GM13977 (cell line): ENCODE results near the gene IP6K1.
A peak's percentile ranks its signal among the peaks of the same experiment; 100 is the strongest.

ENCODE experiments used
- DNase-seq: peaks from one replicate; pipeline ENCODE4 v3.0.0; 2012; ENCODE audit warnings: low spot score
- in situ Hi-C: fragments of 300-500 bp; cut with MboI; formaldehyde crosslinking; loops from one replicate; pipeline ENCODE4 v1.12.0; 2022; ENCODE audit warnings: low sequenced_read_pairs, low pct_unique_long_range_greater_than_20kb, mixed read lengths, inconsistent platforms; ENCODE audit not compliant: unreplicated experiment
- TF ChIP-seq, protein P1 (sequence below): IDR thresholded peaks from 2 replicates; pipeline ENCODE4 v1.5.1; 2012; ENCODE audit warnings: mild to moderate bottlenecking, control low read depth; ENCODE audit not compliant: insufficient read depth; ENCODE audit errors: extremely low read depth, missing control alignments

The IP6K1 gene

DNA sequence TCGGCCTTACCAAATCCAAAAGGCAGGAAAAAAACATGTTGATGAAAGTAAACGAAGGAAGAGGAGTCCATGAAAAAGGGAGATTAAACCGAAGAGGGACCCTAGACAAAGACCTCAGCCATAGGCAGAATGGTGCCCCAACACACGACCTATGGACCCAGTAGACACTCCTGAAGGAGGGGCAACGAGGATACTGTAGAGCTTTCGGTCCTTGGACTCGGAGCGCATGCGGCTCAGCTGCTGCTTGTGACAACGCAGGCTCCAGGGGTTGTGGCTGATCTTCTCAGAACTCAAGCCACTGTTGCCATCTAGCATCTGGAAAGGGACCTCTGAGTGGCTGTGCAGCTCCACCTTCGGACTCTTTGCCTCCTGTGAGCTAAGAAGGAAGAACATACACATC lies 53.7 kb downstream of the IP6K1 start:
- TF ChIP-seq, protein P1, sequence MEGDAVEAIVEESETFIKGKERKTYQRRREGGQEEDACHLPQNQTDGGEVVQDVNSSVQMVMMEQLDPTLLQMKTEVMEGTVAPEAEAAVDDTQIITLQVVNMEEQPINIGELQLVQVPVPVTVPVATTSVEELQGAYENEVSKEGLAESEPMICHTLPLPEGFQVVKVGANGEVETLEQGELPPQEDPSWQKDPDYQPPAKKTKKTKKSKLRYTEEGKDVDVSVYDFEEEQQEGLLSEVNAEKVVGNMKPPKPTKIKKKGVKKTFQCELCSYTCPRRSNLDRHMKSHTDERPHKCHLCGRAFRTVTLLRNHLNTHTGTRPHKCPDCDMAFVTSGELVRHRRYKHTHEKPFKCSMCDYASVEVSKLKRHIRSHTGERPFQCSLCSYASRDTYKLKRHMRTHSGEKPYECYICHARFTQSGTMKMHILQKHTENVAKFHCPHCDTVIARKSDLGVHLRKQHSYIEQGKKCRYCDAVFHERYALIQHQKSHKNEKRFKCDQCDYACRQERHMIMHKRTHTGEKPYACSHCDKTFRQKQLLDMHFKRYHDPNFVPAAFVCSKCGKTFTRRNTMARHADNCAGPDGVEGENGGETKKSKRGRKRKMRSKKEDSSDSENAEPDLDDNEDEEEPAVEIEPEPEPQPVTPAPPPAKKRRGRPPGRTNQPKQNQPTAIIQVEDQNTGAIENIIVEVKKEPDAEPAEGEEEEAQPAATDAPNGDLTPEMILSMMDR: no peak
- in situ Hi-C loops: no loop called here

DNA sequence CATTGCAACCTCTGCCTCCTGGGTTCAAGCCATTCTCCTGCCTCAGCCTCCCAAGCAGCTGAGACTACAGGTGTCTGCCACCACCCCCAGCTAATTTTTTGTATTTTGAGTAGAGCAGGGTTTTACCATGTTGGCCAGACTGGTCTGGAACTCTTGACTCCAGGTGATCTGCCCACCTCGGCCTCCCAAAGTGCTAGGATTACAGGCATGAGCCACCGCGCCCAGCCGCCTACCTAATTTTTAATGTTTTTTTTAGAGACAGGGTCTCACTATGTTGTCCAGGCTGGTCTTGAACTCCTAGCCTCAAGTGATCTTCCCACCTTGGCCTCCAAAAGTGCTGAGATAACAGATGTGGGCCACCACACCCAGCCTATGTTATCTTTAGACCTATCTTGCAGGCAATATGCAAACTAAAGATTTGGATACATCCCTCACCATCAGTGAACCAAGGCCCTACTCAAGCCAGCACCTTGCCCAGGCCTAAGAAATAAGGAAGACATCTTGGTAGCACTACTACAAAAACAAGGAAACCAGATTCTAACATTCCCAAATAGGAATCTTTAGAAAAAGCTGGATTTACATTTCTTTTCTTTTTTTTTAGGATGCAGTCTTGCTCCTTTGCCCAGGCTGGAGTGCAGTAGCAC lies 56.3 kb downstream of the IP6K1 start:
- DNase-seq: no peak
- TF ChIP-seq, protein P1: no peak
- in situ Hi-C loops: no loop called here

More for the DNA sequence above, 53.7 kb downstream of the IP6K1 start:
- DNase-seq: no peak

DNA sequence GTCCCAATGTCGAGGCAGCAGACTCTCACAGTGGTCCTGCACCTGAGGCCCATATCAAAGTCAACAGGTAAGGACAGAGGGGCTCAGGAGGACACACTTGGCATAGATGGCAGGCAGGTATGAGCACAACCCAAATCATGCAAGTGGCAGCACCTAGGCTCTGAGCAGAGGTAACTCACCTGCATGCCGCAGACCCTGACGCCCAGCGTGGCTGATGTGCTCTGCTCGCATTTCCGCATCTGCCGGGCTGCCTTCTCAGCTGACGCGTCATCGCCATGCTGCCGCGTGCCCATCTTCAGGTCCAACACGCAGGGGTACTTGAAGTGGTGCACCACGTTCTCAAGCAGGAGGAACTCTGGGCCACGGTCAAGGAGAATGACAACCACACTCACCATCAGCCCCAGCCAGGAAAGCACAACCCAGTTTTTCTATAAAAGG lies 58.4 kb downstream of the IP6K1 start:
- in situ Hi-C loops: no loop called here
- no peak for DNase-seq
- TF ChIP-seq, protein P1: no peak

DNA sequence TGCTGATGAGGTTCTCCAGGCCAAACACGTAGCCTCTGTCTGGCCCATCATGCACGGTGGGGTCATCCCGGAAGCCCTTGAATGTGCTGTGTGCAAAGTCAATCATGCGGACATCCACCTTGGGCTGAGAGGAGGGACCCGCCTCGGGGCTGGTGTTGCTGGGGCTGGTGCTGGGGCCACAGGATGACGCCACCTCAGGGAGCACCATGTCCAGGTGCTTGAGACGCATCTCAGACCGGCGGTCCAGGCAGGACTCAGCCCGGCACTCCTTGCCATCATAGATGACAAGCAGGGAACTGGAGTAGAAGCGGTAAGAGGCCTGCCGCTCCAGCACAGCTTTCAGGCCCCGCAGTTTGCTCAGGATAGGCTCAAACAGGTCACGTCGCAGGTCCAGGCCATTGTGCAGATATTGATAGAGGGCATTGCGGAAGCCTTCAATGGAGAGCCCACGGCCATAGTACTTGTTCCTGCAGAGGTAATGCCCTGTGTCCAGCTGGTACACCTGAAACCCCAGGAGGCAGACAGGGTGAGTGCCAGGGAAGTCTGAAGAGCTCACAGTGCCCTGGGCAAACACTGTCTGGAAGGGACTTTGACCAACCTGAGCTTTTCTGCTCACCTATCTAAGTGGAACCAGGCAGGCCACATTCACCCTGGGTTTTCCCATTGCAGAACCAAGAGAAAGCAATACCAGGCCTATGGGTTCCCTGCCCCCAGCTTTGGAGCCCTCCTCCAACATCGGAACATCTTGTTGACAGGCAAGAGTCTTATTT lies 59.0 kb downstream of the IP6K1 start:
- in situ Hi-C loops: no loop called here
- DNase-seq: peak; percentile 31
- TF ChIP-seq, protein P1: no peak

DNA sequence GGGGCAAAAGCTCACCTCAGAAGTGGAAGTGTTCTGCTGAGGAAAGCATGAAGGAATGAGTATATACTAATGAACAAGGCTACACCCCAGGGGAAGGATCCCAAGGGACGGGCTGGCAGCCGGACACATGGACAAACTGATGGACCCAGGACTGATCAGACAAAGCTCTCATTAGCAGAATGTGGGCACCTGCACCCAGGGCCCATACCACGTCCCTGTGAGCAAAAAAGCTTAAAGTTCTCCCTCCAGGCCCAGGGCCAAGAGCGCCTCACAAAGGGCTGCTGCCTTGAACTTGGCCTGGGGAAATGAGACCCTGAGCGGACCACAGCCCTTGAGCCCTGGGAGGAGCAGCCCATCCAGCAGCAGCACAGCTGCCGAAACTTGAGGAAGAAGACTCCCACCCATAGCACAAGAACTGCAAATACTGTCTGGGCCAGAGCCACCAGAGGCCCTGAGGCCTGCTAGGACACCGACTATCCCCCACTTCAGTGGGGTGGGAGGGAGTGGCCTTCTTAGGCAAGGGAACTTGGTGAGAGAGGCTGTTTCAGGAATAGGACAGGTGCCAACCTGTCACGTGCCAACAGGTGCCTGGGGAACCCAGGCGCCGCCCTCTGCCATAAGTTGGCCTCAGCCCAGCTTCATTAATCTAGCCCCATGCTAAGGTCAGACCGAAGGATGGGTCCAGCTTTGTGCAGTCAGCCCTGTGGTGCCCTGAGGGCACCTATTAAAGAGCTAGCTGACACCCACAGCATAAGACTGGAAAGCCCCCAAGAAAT lies 60.2 kb downstream of the IP6K1 start:
- DNase-seq: no peak
- TF ChIP-seq, protein P1: no peak

DNA sequence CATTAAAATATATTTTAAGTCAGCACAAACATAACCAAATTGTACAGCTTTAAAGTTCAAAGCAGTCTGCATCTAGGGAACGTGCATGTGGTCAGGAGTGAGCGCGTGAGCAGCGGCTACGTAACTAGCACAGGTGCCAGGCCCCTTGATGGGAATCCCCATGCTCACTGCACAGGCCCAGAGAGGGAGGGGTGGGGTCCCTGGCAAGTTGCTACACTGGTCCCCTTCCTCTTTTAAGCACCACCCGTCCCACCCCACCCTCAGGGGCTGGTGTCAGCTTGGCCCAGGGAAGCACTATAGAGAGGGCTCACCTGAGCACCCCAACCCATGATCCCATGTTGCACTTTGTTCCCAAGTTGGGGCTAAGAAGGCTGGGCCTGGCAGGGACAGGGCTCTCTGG lies 61.8 kb downstream of the IP6K1 start:
- in situ Hi-C loops: no loop called here
- DNase-seq: peak; percentile 61
- TF ChIP-seq, protein P1: no peak

More for the DNA sequence above, 60.2 kb downstream of the IP6K1 start:
- in situ Hi-C loops: no loop called here
